PC-9 (cell line): Measurements from ENCODE around the gene RAB10.

Experiments
- CTCF ChIP-seq: fragments of 200-600 bp; sonication (generic); conservative IDR thresholded peaks from 2 replicates; pipeline ENCODE4 v1.6.1; 2017; ENCODE audit warnings: mixed run types, antibody characterized with exemption, mild to moderate bottlenecking, moderate library complexity
- EZH2 ChIP-seq: fragments of 200-600 bp; sonication (generic); IDR thresholded peaks from 2 replicates; pipeline ENCODE4 v1.8.0; 2017; ENCODE audit warnings: antibody characterized with exemption, low read depth

GRCh38 chr2:26043109-26043508 lies 9.2 kb downstream of the RAB10 start:
- TF ChIP-seq CTCF = no peak
- TF ChIP-seq EZH2 = no peak
